Amygdala (tissue), 56 donors: ENCODE measurements around the gene RTL10.
"Not testable (repeated sequence)": the region's sequence is repeated elsewhere in the genome, so short reads cannot be mapped to it uniquely, and the experiment has no call there.

ENCODE experiments used
- DNase-seq, 56 donors: peaks; one replicate each; lab custom pipeline; 2025; lab: John Stamatoyannopoulos, UW

The RTL10 gene

DNA sequence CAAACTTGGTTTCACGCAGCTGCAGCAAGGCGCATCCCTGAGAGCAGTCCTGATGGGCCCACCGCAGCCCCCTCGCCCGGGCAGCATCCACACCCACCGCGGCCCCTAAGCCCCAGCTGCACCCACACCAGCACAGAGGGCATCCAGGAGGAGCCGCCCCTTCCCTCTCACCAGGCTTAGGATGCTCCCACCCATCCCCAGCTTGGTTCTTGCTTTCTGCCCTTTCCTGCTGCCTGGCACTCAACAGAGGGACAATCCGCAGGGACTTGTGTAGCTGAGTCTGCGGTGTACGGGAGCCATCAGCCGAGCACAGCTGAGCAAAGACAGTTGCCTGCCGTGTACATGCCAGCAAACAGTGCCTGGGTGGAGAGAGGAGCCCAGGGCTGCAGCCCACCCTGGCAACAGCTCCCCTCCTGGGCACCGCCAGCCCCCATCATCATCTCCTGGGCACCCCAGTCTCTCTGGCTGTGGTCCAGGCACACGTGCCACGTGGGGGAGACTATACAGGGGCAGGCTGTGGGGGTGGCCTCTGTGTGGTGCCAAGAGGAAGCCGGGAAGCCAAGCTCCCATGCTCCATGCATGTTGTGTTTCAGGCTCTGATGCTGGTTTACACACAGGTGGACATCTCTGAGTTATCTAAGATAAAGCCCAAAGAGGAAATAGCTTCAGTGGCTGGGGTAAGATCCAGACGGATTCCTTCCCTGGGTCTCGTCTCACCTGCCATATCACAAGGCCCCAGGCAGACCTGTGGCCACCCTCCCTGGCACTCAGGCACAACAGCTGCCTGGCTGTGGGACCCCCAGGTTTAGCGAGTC lies 36.0 kb upstream of the RTL10 start:
- DNase-seq, result no peak

DNA sequence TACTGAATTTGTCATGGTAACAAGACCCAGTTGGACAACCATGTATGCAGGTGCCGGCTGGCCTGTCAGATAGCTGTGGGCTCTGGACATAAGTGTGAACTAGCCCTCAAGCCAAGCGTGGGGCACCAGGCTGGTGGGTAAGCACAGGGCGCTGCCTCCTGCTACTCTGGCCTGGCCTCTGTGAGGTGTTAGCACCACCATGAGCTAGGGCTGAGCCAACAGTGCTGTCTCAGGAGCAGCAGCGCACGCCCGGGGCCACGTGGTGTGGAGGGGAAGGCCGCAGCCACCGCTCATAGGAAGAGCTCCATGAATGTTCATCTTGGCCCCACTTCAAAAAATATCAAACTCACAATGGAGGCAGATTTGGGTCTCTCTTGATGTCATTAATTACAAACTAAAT lies 35.3 kb upstream of the RTL10 start:
- no peak for DNase-seq

DNA sequence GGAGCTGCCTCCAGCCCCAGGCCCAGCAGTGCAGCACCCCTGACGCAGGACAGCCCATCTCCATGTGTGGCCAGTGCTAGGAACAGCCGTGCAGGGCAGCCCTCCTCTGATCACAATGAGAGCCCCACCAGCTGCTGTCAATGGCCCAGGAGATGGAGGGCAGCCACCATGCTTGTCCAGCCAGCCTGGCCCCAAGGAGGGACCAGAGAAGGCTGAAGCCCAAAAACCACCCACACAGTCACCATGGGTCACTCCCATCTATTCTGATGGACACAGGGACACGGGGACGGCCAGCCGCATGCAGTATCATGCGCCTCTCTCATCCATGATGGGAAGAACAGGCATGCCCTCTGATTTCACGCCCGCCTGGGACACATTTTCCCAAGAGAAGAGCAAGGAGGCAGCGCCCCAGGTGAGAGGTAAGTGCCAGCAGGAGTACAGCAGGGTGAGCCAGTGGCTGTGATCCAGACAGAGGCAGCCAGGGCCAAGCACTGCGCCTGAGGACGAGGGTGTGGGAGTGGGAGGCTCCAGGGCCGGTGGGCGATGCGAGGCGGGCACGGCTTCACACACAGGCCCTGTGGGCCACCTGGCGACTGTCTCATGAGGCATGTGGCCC lies 33.6 kb upstream of the RTL10 start:
- DNase-seq, result no peak

DNA sequence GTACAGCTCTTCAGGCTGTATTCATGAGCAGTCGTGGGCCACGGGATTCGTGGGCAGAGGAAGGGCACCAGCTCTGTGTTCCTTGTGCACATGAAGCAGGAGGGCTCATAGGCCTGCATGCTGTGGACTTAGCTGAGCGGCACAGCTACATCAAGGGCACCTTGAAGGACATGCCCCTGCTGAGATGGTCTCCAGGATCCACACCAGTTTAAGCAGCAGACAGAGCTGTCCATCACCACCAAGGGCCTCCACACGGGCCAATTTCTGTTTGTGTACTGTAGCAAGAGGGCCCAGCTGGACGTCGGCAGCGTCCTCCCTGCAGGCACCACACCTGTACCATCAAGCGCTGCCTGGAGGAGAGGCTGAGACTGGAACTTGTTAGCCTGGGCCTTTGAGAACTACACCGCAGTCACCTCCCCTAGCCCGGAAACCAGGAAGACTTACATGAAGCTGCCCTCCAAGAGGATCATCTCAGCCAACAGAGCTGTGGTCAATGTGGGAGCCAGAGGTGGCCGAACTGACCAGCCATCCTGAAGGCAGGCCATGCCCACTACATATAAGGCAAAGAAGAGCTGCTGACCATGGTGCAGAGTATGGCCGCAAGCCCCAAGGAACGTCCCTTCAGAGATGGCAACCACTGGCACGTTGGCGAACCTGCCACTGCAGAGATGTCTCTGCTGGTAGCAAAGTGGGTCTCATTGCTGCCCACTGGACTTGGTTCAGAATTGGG lies 32.7 kb upstream of the RTL10 start:
- no peak for DNase-seq

DNA sequence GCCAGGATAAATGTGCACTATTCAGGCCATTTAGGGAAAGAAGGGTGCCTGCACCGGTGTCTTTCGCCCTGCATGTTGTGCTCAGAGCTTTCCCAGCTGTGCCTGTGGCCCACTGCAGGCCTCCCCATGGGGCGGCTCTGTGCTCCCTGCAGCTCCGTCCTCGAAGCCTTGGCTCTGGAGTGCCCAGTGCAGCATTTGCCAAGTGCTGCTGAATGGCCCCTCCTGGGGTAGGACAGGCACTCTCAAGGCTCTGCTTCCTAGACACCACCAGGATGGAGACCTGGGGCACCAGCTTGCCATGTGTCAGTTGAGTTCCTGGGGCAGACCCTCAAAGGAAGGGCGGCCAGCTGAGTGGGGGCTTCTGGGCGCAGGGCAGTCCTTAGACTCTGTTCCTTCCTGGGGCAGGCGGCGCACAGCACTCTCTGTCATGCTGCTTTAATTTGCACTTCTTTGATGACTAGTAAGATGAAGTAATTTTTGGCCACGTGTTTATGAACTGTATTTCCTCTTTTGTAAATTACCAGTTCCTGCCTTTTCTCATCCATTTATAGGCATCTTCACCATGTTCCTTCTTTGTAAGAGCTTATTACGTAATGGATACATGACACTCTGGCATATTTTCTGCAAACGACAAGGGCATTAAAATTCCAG lies 32.1 kb upstream of the RTL10 start:
- DNase-seq, result peak in 1 of 56 donors; percentile 27

DNA sequence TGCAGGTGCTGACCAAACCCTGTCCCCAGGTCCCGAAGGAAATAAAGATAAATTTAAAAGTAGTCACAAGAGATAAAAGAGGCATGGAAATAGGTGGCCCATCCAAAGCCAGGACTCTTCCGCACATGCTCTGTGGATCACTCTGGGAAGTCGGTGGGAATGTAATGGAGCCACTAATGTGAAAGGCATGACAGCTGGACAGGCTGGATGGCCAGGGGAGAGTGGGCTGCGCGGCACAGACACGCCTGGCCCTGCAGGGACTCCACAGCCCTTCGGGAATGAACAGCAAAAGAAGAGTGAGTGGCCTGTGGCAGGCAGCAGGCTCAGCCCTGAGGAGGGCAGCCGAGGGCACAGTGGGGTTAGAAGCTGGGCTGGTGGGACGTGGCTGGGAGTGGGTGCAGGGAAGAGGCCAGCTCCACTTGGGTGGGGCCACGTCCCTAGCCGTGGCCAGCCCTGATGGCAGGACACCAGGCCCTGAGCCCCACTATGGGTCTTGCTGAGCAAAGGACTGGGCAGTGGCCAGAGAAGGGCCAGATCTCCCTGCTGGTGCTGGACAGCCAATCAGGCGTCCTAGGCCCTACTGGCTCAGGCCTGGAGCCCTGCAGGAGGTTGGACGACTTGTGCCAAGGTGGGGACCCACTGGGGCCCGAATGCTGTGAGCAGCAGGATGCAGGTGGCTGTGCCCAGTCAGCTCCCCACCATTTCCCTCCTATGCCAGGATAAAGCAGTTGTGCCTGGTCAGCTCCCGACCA lies 31.3 kb upstream of the RTL10 start:
- DNase-seq, result no peak

DNA sequence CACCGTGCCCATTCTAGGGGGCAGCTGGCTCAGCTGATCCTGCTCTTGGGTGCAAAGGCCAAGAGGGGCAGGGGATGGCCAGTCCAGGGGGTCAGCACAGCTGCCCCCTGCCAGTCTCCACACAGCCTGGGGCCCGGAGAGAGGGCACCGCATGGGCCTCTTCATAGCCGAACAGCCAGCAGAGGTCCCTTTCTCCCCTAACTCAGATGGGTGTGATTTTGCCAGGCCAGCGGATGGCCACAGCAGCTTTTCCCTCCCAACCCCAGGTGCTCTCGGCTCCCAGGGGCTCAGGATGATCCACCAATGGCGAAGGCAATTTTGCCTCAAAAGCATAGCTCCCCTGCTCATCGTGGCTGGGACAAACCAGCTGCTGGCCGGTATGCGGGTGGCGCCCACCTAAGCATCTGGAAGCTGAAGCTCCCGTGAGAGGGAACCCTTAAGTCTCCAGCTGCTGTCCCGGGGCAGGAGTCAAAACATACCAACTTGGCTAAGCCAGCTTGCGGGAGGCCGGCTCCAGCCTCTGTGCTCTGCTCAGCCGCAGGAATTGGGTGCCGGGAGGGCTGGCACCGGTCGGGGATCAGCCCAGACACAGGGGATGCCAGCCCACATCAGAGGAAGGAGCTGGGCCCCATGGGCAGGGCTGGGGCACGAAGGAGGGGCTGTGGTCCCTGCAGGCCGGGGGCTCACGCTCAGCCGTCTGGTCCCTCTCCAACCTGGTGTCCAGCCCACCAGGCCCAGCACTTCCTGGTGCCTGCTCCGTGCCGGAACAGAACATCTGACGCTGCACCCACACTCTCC lies 30.5 kb upstream of the RTL10 start:
- DNase-seq, result no peak

DNA sequence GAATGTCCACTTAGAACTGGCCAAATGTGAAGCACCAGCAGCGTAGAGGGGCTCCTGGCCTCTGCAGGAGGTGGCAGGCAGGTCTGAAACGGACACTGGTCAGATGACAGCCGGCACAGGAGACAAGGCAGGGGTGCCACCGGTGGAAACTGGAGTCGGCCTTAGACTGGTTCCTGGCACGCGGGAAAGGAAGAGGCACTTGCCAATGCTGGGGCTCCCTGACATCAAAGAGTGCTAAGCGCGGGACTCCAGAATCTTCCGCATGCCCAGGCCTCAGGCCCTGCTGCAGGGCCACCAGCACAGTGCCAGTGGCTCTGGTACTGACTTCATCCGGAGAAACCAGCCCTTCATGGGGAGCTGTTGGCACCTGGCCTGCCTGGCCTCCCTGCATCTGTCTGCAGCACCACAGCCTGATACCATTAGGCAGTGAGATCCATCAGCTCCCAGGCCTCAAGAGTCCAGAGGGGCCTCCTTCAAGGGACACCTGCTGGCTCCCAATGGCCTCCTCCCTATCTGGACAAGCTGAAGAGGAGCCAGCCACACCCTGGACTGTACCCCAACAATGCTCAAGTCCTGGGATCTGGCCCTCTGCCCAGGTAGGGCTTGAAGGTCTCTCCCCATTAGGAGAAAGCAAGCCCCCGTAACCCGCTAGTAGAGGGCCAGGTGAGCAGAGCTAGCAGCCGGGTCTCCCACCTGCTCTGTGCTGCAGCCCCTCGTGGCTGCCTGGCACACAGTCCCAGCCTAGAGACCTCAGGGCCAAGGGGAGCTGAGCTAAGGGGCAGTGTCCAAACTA lies 29.7 kb upstream of the RTL10 start:
- no peak for DNase-seq

DNA sequence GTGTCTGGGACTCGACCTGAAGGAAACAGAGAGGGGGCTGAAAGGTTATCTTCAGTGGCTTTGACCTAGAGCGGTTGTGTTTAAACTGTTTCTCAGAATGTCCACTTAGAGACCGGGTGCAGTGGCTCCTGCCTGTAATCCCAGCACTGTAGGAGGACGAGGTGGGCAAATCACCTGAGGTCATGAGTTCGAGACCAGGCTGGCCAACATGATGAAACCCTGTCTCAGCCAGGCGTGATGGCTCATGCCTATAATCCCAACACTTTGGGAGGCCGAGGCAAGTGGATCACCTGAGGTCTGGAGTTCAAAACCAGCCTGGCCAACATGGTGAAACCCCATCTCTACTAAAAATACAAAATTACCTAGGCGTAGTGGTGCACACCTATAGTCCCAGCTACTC lies 28.8 kb upstream of the RTL10 start:
- not testable (repeated sequence) for DNase-seq

DNA sequence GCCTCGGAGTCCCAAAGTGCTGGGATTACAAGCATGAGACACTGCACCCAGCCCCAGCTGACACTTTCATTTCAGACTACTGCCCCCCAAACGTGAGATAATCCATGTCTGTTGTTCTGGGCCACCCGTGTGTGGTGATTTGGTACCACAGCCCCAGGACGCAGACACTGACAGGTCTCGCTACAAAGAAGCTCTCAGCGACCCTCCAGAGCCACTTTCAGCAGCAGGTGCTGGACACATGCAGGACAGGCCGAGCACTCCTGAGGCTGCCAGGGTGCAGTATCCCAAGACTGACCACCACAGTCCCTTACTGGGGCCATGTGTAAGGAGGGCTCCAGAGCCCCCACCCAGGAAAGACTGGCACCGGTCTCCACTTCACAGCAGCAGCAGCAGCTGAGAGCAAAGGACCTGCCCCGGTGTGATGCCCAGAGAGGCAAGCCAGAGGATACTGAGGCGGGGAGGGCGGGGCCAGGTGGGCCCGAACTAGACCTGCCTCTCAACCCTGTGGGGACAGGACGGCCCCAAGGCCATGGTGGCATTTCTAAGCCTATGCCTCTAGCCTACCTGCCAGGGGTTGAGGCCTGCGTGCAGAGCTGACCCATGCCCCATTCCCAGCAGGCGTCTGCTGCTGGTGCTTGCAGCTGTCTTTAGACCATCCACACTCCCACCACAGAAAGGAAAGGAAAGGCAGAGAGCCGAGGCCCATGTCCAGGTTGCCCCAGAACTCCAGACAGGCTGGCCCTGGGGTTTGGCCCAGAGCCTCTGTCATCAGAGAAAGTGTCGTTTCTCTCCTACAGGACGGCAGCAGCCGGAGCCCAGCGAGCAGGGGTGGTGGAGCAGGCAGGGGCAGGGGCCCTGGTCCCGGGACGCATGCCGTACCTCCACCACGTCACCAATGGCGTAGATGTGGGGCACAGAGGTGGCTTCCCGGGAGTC lies 28.0 kb upstream of the RTL10 start:
- no peak for DNase-seq

DNA sequence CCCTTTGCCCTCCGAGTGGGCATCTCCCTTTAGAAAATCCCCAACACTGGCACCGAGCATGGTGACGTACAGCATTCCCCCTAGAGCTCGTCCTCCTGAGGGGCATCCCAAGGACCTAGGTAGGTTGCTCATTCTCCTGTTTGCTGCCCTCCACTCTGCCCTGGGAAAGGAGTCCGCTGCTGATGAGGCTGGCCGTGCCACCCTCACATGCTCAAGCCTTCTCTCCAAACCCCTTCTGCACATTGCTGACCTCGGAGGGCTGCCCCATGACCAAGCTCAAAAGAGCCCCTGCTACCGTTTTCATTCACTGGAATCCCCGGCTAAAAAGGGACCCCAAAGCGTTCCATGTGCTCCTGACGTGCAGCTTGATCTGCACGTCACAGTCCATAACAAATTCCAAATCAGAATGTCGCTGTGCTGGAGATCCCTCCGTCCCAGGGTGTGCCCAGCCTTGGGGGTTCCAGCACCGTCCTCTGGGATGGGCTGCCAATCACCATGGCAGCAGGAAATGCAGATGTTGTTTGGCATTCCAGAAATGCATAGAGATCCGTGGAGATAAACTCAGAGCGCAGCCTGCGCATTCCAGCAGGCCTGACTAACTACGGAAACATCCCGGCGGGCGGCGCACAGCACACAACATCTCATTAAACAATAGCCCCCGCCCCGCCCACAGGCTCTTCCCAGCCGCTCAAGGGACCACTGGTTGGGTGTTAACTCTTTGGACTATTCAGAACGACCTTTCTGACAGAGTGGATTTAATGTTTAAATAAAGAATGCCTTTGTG lies 26.3 kb upstream of the RTL10 start:
- DNase-seq, result no peak

DNA sequence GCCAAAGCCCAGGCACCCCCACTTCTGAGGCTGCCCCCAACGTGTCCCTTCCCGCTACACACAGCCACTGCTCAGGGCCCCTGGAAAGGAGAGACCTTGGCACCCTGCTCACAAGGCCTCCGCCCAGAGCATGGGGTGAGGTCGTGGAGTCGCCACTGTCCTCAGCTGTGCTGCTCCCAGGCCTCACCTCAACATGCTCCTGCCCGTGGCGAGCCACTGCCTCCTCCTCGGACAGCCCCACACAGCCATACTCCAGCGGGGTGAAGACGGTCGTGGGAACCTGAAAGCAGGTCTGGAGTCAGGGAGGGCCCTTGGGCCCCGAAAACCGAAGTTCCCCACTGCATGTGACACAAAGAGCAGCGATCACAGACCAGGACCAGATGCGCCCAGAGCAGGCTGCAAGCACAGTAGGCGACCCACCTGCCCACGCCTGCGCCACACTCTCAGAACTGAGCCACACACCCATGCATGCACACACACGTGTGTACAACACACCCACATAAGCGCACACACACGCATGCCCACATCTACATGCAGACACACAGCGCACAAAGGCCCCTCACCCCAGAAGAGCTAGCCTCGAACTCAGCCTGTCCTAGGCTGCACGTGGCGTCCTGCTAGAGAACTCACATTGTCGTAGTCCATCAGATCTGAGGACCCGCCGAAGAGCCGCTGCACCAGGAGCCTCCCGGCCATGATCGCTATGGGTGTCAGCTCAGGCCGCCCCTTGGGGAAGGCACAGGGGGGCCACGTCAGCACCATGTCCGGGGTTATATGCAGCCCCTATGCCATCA lies 25.5 kb upstream of the RTL10 start:
- no peak for DNase-seq

DNA sequence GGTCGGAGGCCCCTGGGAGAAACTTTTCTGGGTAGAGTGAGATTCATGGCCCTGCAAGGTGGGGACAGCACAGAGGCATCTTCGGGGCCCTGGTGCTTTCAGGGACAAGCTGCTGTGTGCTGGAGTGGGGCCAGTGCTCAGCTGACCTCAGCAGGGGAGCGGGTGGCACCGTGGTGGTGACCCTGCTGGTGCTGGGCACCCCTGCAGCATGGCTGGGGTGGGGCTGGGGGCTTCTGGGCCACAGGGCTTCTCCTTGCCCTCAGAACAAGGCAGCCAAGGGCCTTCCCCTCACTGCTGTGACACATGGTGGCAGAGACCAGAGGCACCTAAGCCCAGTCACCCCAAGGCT lies 24.9 kb upstream of the RTL10 start:
- DNase-seq, result no peak

DNA sequence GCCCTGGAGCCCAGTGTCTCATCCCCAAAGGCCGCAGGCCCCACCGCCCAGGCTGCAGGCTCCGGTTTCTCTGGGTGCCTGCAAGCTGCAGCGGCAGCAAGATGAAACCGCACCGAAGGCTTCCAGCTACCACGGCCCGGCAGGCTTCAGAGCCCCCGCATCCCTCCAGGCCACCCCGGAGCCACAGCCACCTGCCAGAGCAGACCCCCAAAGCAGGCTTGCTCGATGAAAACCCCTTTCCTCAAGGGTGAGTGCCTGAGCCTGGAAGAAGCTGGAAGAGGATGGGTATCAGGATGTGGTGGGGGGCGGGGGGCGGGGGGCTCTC lies 24.5 kb upstream of the RTL10 start:
- DNase-seq, result no peak

DNA sequence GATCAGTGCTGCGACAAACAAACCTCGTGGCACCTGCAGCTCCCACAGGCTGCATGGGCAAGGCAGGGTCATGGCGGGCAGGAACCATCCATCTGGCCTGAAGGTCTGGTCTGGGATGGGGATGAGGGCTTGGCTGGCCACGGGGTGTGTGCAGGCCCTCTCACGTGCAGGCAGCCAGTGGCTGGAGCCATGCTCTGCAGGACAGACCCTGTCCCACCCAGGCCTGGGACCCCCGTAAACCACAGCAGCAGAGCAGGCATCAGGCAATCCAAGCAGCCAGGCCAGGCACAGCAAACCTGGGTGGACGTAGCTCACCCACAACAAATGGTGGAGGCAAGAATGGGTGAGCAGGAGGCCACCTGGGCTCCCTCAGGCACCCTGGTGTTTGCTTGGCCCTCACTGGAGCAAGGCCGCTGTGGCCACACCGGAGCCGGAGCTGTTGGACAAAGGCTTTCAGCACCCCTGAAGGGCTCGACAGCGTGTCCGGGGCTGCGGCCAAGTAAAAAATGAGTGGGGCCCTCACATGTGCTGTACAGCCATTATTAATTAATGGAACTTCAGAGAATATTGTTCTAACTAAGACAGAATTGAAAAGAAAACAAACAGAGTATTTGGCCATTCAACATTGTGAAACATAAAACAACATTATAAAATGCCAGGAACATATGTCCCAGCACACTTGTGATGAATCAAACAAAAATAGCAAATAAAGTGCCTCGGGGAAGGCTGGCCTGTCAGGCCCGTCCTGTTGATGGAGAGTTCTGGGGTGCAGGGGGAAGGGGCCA lies 24.0 kb upstream of the RTL10 start:
- no peak for DNase-seq
